ENCODE results near the gene MYO3B.

The MYO3B gene

GRCh38 chr2:170247882-170248393 lies 70.0 kb downstream of the MYO3B start:
- H3K4me3 ChIP-seq (ENCODE audit: low read depth, low read length) = no peak overlapping the region
- no peak for TF ChIP-seq CTCF (IDR thresholded peaks at IDR 0.05; ENCODE audit: insufficient read depth, low read depth, low read length, missing control alignments)
- no peak for DNase-seq (ENCODE audit: low read depth)

GRCh38 chr2:170248574-170249393 lies 70.8 kb downstream of the MYO3B start:
- no peak for TF ChIP-seq CTCF (IDR thresholded peaks at IDR 0.05; ENCODE audit: insufficient read depth, low read depth, low read length, missing control alignments)
- DNase-seq (ENCODE audit: low read depth) = no peak
- no peak overlapping the region for H3K4me3 ChIP-seq (ENCODE audit: low read depth, low read length)

- no peak overlapping the region for H3K4me3 ChIP-seq (ENCODE audit: low read depth, low read length)
- no peak for DNase-seq (ENCODE audit: low read depth)
- no peak for TF ChIP-seq CTCF (IDR thresholded peaks at IDR 0.05; ENCODE audit: insufficient read depth, low read depth, low read length, missing control alignments)
Observed at GRCh38 chr2:170249761-170250160, 71.8 kb downstream of the MYO3B start.

GRCh38 chr2:170250584-170250983 lies 72.6 kb downstream of the MYO3B start:
- H3K4me3 ChIP-seq (ENCODE audit: low read depth, low read length) = no peak overlapping the region
- DNase-seq (ENCODE audit: low read depth) = no peak

GRCh38 chr2:170252414-170252813 lies 74.5 kb downstream of the MYO3B start:
- H3K4me3 ChIP-seq (ENCODE audit: low read depth, low read length) = no peak overlapping the region
- no peak for TF ChIP-seq CTCF (IDR thresholded peaks at IDR 0.05; ENCODE audit: insufficient read depth, low read depth, low read length, missing control alignments)
- no peak for DNase-seq (ENCODE audit: low read depth)

More at GRCh38 chr2:170250584-170250983, 72.6 kb downstream of the MYO3B start:
- no peak for TF ChIP-seq CTCF (IDR thresholded peaks at IDR 0.05; ENCODE audit: insufficient read depth, low read depth, low read length, missing control alignments)

GRCh38 chr2:170253721-170254230 lies 75.8 kb downstream of the MYO3B start:
- no peak for DNase-seq (ENCODE audit: low read depth)
- no peak for TF ChIP-seq CTCF (IDR thresholded peaks at IDR 0.05; ENCODE audit: insufficient read depth, low read depth, low read length, missing control alignments)
- H3K4me3 ChIP-seq (ENCODE audit: low read depth, low read length) = no peak overlapping the region

Data from GM12865 (cell line).